IMR-90 (cell line): ENCODE results near the gene CAMK2D. TPM values are rescaled to one million over a fixed set of nuclear protein-coding genes. Genes with fewer than 3 reads are reported as not detected.

Experiments
- ATAC-seq: fragments of 200-7000 bp; cut with Tn5 transposase; 2 replicates; pipeline ENCODE4 v1.9.1; 2020; ENCODE audit warnings: low read depth, mild to moderate bottlenecking, moderate library complexity
- BruUV-seq: library from RNA; stranded (reverse); fragments of 400-500 nt; replicated peaks from 2 replicates; lab custom pipeline; 2021; lab: Mats Ljungman, UMichigan
- CTCF ChIA-PET: fragments of 300-600 bp; formaldehyde crosslinking; extraction: SDS; loops from one replicate; lab custom pipeline; 2021; ENCODE audit warnings: antibody characterized with exemption; lab: Yijun Ruan, JAX
- POLR2A ChIA-PET: fragments of 300-600 bp; sonication (Branson Sonifier 250); formaldehyde crosslinking; loops from one replicate; lab custom pipeline; 2022; ENCODE audit warnings: antibody characterized with exemption; ENCODE audit not compliant: unreplicated experiment; lab: Charles Lee
- DNase-seq: peaks from one replicate; pipeline ENCODE4 v3.0.0; 2013
- H2AFZ ChIP-seq: replicated peaks from 2 replicates; pipeline ENCODE3; 2013; ENCODE audit warnings: low read length, mild to moderate bottlenecking; ENCODE audit not compliant: poor library complexity
- H2AK5ac ChIP-seq: 2 replicates; pipeline ENCODE4 v1.6.1; 2013; ENCODE audit warnings: low read depth, low read length, inconsistent platforms
- H2AK9ac ChIP-seq: replicated peaks from 2 replicates; pipeline ENCODE3; 2013; ENCODE audit warnings: mild to moderate bottlenecking, low read depth, low read length, moderate library complexity; ENCODE audit not compliant: poor library complexity
- H2BK120ac ChIP-seq: 2 replicates; pipeline ENCODE4 v1.6.1; 2013; ENCODE audit warnings: low read depth, low read length, inconsistent platforms
- H2BK15ac ChIP-seq: 3 replicates; pipeline ENCODE4 v1.6.1; 2013; ENCODE audit warnings: low read depth, low read length, inconsistent platforms
- H2BK20ac ChIP-seq: 2 replicates; pipeline ENCODE4 v1.6.1; 2013; ENCODE audit warnings: low read depth, mild to moderate bottlenecking, inconsistent platforms, low read length, moderate library complexity
- H2BK5ac ChIP-seq: 2 replicates; pipeline ENCODE4 v1.6.1; 2013; ENCODE audit warnings: mild to moderate bottlenecking, low read depth, low read length, inconsistent platforms; ENCODE audit not compliant: poor library complexity, severe bottlenecking
- H3K14ac ChIP-seq: replicated peaks from 2 replicates; pipeline ENCODE4 v1.6.1; 2013; ENCODE audit warnings: low read depth, low read length, inconsistent platforms
- H3K18ac ChIP-seq: 2 replicates; pipeline ENCODE4 v1.6.1; 2013; ENCODE audit warnings: low read depth, low read length, control low read depth
- H3K23ac ChIP-seq: 2 replicates; pipeline ENCODE4 v1.6.1; 2013; ENCODE audit warnings: low read depth, low read length, inconsistent platforms
- H3K27ac ChIP-seq: 2 replicates; pipeline ENCODE4 v1.5.1; 2013; ENCODE audit warnings: mild to moderate bottlenecking, control low read depth, low read length; ENCODE audit not compliant: insufficient read depth
- H3K27me3 ChIP-seq: 2 replicates; pipeline ENCODE4 v1.6.1; 2013; ENCODE audit warnings: low read length; ENCODE audit not compliant: control insufficient read depth, insufficient read depth
- H3K36me3 ChIP-seq: 2 replicates; pipeline ENCODE4 v1.6.1; 2013; ENCODE audit warnings: low read length, mixed read lengths; ENCODE audit not compliant: control insufficient read depth, insufficient read depth
- H3K4ac ChIP-seq: 2 replicates; pipeline ENCODE4 v1.6.1; 2013; ENCODE audit warnings: low read depth, low read length, inconsistent platforms
- H3K4me1 ChIP-seq: 2 replicates; pipeline ENCODE4 v1.6.1; 2013; ENCODE audit warnings: low read length, mixed read lengths; ENCODE audit not compliant: control insufficient read depth, insufficient read depth
- H3K4me2 ChIP-seq: 2 replicates; pipeline ENCODE4 v1.6.1; 2013; ENCODE audit warnings: low read depth, mild to moderate bottlenecking, control low read depth, low read length, moderate library complexity
- H3K4me3 ChIP-seq: 2 replicates; pipeline ENCODE4 v1.5.1; 2013; ENCODE audit warnings: low read depth, mild to moderate bottlenecking, control low read depth, low read length, moderate library complexity; ENCODE audit not compliant: insufficient read depth
- H3K56ac ChIP-seq: 2 replicates; pipeline ENCODE4 v1.6.1; 2013; ENCODE audit warnings: low read length, inconsistent platforms; ENCODE audit not compliant: insufficient read depth; ENCODE audit errors: extremely low read depth
- H3K79me1 ChIP-seq, 2 experiments: 2 replicates each; pipeline ENCODE4 v1.6.1; 2013; ENCODE audit warnings: low read length in 2 of 2, inconsistent platforms in 1 of 2, low read depth in 1 of 2
- H3K9ac ChIP-seq: 2 replicates; pipeline ENCODE4 v1.6.1; 2013; ENCODE audit warnings: low read depth, low read length, control low read depth
- H3K9me1 ChIP-seq: 2 replicates; pipeline ENCODE4 v1.6.1; 2013; ENCODE audit warnings: low read length, inconsistent platforms; ENCODE audit not compliant: insufficient read depth
- H3K9me3 ChIP-seq: 2 replicates; pipeline ENCODE4 v1.6.1; 2013; ENCODE audit warnings: low read length; ENCODE audit not compliant: control insufficient read depth, insufficient read depth
- H4K20me1 ChIP-seq: 2 replicates; pipeline ENCODE4 v1.6.1; 2013; ENCODE audit warnings: low read length, inconsistent platforms; ENCODE audit not compliant: insufficient read depth
- H4K5ac ChIP-seq: 2 replicates; pipeline ENCODE4 v1.6.1; 2013; ENCODE audit warnings: mild to moderate bottlenecking, low read depth, low read length, control low read depth
- H4K8ac ChIP-seq, 2 experiments: 2 replicates each; pipeline ENCODE4 v1.6.1; 2013; ENCODE audit warnings: low read depth in 2 of 2, low read length in 2 of 2, control low read depth in 1 of 2, inconsistent platforms in 1 of 2
- H4K91ac ChIP-seq: 2 replicates; pipeline ENCODE4 v1.6.1; 2013; ENCODE audit warnings: low read depth, low read length, inconsistent platforms; ENCODE audit not compliant: insufficient read depth
- BHLHE40 ChIP-seq: fragments of 150-350 bp; IDR thresholded peaks from 2 replicates; pipeline ENCODE4 v1.6.1; 2016; ENCODE audit warnings: mild to moderate bottlenecking, low read depth, low read length
- CEBPB ChIP-seq: IDR thresholded peaks from 2 replicates; pipeline ENCODE4 v1.6.1; 2012; ENCODE audit warnings: low read depth, low read length, improper control_type of control experiment
- CHD1 ChIP-seq: IDR thresholded peaks from 2 replicates; pipeline ENCODE4 v1.6.1; 2012; ENCODE audit warnings: low read depth, low read length, improper control_type of control experiment
- FOS ChIP-seq: fragments of 150-350 bp; IDR thresholded peaks from 2 replicates; pipeline ENCODE4 v1.6.1; 2016; ENCODE audit warnings: low read depth, low read length
- MAFK ChIP-seq: IDR thresholded peaks from 2 replicates; pipeline ENCODE4 v1.6.1; 2012; ENCODE audit warnings: low read depth, low read length, improper control_type of control experiment
- MAZ ChIP-seq: IDR thresholded peaks from 2 replicates; pipeline ENCODE4 v1.6.1; 2012; ENCODE audit warnings: low read depth, mild to moderate bottlenecking, low read length, improper control_type of control experiment, moderate library complexity, borderline replicate concordance
- MXI1 ChIP-seq: IDR thresholded peaks from 2 replicates; pipeline ENCODE4 v1.6.1; 2012; ENCODE audit warnings: low read depth, mild to moderate bottlenecking, low read length, moderate library complexity, borderline replicate concordance
- NFE2L2 ChIP-seq: fragments of 150-350 bp; IDR thresholded peaks from 2 replicates; pipeline ENCODE4 v1.6.1; 2016; ENCODE audit warnings: low read depth, mild to moderate bottlenecking, low read length
- POLR2A ChIP-seq: IDR thresholded peaks from 2 replicates; pipeline ENCODE4 v1.6.1; 2012; ENCODE audit warnings: mild to moderate bottlenecking, low read depth, low read length
- RAD21 ChIP-seq: IDR thresholded peaks from 2 replicates; pipeline ENCODE4 v1.6.1; 2012; ENCODE audit warnings: low read length, improper control_type of control experiment
- RCOR1 ChIP-seq: IDR thresholded peaks from 2 replicates; pipeline ENCODE4 v1.6.1; 2012; ENCODE audit warnings: mild to moderate bottlenecking, low read length, improper control_type of control experiment; ENCODE audit not compliant: insufficient replicate concordance
- RFX5 ChIP-seq: IDR thresholded peaks from 2 replicates; pipeline ENCODE4 v1.8.0; 2012; ENCODE audit warnings: low read depth, mild to moderate bottlenecking, low read length, moderate library complexity
- SMC3 ChIP-seq: fragments of 150-350 bp; IDR thresholded peaks from 2 replicates; pipeline ENCODE4 v1.6.1; 2016; ENCODE audit warnings: low read depth, mild to moderate bottlenecking, antibody characterized with exemption, low read length, moderate library complexity
- WGBS, 2 experiments: methylation state at CpG; one replicate each; pipeline versions ENCODE4 v1.1.5 to v1.1.7; 2013; ENCODE audit warnings: missing lambda C conversion rate in 2 of 2; ENCODE audit not compliant: insufficient read length in 1 of 2; ENCODE audit errors: extremely low coverage in 2 of 2; 5-methylcytosine and 5-hydroxymethylcytosine counted together
- dilution Hi-C: fragments of 300-500 bp; cut with HindIII; formaldehyde crosslinking; loops from one replicate; pipeline ENCODE4 v1.14.3; 2018; ENCODE audit warnings: low sequenced_read_pairs; ENCODE audit not compliant: unreplicated experiment
- in situ Hi-C: fragments of 300-500 bp; cut with MboI; formaldehyde crosslinking; loops from 3 replicates; pipeline ENCODE4 v1.14.3; 2019; ENCODE audit warnings: low sequenced_read_pairs, inconsistent platforms, mixed read lengths
- intact Hi-C: fragments of 100-400 bp; cut with micrococcal nuclease; formaldehyde crosslinking; loops from 2 replicates; pipeline ENCODE4 v1.10.0; 2022
- polyA plus RNA-seq, 3 experiments: library from polyadenylated mRNA; depleted of rRNA; stranded (reverse); fragments of >200 nt; gene quantifications; 2 replicates each; pipeline ENCODE4 v1.2.3, GENCODE V29; 2012; ENCODE audit warnings: low replicate concordance in 1 of 3
- total RNA-seq: library from RNA; depleted of rRNA; stranded (reverse); fragments of >200 nt; gene quantifications from 2 replicates; pipeline ENCODE4 v1.2.3, GENCODE V29; 2012
- TF ChIP-seq, protein P1 (sequence below): fragments of 150-350 bp; IDR thresholded peaks from 2 replicates; pipeline ENCODE4 v1.6.1; 2017; ENCODE audit warnings: mild to moderate bottlenecking, antibody characterized with exemption, low read length, low read depth
- TF ChIP-seq, protein P2 (sequence below): conservative IDR thresholded peaks from 2 replicates; pipeline ENCODE4 v1.5.1; 2012; ENCODE audit warnings: mild to moderate bottlenecking, low read depth, low read length, improper control_type of control experiment
- TF ChIP-seq, protein P3 (sequence below): fragments of 150-350 bp; IDR thresholded peaks from 2 replicates; pipeline ENCODE4 v1.6.1; 2016; ENCODE audit warnings: low read depth, mild to moderate bottlenecking, low read length, moderate library complexity, borderline replicate concordance

Gene CAMK2D
- total and polyA plus RNA-seq, 2 of the 4 experiments (the other 2 are of a cell fraction), result 44.6 to 156 TPM

DNA sequence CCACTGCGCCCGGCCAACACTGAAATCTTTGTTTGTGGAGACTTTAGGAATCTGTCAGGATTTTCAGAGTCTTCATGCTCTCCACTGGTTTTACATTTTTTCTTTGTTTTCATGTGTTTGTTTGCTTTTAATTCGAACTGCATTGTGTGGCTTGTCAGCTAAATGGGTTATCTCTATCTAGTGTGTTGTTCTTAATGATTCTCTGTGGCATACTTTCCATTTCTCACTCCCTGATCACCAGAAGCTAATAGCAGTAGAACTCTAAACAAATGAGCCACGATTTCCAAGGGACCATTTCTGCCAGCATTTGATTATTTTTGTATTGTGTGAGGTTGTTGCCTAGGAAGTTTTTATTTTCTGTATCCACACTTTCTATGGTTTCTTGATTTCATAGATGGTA is 352.4 kb downstream of the CAMK2D start:
- Histone ChIP-seq H4K91ac (no peak overlapping the region), H2BK15ac (no peak overlapping the region), H2BK20ac (no peak overlapping the region), H3K36me3 (no peaks in the 10 kb centered on the region), H4K5ac (no peak overlapping the region), H2BK5ac (no peak overlapping the region), H2AFZ (no peak overlapping the region), H3K27me3 (no peaks in the 10 kb centered on the region), H3K4me3 (no peak overlapping the region), H2AK5ac (no peak overlapping the region), H3K27ac (no peak overlapping the region), H2AK9ac (no peak overlapping the region), H3K9ac (no peak overlapping the region), H4K20me1 (no peaks in the 10 kb centered on the region), H3K18ac (no peak overlapping the region), H3K23ac (no peak overlapping the region), H3K56ac (no peak overlapping the region), H3K79me1 (no peaks in the 10 kb centered on the region), H4K8ac (no peak overlapping the region), H2BK120ac (no peak overlapping the region), H3K4me1 (0 out of 2 replicates have a peak, but pooled peaks cover 2% of the 10 kb centered on the region), H3K4me2 (no peak overlapping the region), H3K4ac (no peak overlapping the region), H3K9me1 (peaks cover 1% of the 10 kb centered on the region), H3K9me3 (no peaks in the 10 kb centered on the region), H3K14ac (no peak overlapping the region)
- DNase-seq, result no peak
- dilution Hi-C loops, result no loop called here
- no peak; the same call in 1 of the 2 replicates for ATAC-seq
- no CpG with 5 or more reads among the region's 4 CpGs for WGBS, 2 experiments
- CTCF ChIA-PET, result no interaction called here
- no peak for TF ChIP-seq MAFK
- no peak for TF ChIP-seq MAZ
- no peak for TF ChIP-seq RAD21
- TF ChIP-seq NFE2L2, result no peak
- TF ChIP-seq, protein P1, sequence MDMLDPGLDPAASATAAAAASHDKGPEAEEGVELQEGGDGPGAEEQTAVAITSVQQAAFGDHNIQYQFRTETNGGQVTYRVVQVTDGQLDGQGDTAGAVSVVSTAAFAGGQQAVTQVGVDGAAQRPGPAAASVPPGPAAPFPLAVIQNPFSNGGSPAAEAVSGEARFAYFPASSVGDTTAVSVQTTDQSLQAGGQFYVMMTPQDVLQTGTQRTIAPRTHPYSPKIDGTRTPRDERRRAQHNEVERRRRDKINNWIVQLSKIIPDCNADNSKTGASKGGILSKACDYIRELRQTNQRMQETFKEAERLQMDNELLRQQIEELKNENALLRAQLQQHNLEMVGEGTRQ, result no peak
- TF ChIP-seq POLR2A, result no peak
- no peak for TF ChIP-seq RFX5
- no peak for TF ChIP-seq FOS
- TF ChIP-seq, protein P2, sequence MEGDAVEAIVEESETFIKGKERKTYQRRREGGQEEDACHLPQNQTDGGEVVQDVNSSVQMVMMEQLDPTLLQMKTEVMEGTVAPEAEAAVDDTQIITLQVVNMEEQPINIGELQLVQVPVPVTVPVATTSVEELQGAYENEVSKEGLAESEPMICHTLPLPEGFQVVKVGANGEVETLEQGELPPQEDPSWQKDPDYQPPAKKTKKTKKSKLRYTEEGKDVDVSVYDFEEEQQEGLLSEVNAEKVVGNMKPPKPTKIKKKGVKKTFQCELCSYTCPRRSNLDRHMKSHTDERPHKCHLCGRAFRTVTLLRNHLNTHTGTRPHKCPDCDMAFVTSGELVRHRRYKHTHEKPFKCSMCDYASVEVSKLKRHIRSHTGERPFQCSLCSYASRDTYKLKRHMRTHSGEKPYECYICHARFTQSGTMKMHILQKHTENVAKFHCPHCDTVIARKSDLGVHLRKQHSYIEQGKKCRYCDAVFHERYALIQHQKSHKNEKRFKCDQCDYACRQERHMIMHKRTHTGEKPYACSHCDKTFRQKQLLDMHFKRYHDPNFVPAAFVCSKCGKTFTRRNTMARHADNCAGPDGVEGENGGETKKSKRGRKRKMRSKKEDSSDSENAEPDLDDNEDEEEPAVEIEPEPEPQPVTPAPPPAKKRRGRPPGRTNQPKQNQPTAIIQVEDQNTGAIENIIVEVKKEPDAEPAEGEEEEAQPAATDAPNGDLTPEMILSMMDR, result no peak
- no peak for TF ChIP-seq RCOR1
- no peak for TF ChIP-seq CEBPB
- TF ChIP-seq CHD1, result no peak
- TF ChIP-seq BHLHE40, result no peak
- TF ChIP-seq, protein P3, sequence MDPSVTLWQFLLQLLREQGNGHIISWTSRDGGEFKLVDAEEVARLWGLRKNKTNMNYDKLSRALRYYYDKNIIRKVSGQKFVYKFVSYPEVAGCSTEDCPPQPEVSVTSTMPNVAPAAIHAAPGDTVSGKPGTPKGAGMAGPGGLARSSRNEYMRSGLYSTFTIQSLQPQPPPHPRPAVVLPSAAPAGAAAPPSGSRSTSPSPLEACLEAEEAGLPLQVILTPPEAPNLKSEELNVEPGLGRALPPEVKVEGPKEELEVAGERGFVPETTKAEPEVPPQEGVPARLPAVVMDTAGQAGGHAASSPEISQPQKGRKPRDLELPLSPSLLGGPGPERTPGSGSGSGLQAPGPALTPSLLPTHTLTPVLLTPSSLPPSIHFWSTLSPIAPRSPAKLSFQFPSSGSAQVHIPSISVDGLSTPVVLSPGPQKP, result no peak
- TF ChIP-seq MXI1, result no peak
- TF ChIP-seq SMC3, result no peak
- in situ Hi-C loops, result loop anchor here (10.0 kb wide), 1 partner anchor 366 kb away; no protein-coding TSS in a partner anchor
- intact Hi-C loops, result no loop called here
- POLR2A ChIA-PET, result no interaction called here
- BruUV-seq, result no TSS peak
